Stomach (tissue), 9 donors: ENCODE measurements around the gene CDV3. TPM values are rescaled to one million over a fixed set of nuclear protein-coding genes. Genes with fewer than 3 reads are reported as not detected.

Source experiments
- DNase-seq, 2 donors: peaks; one replicate each; pipeline versions ENCODE4 v3.0.0 to v3.0.0-alpha.2; 2013 to 2019
- H3K27ac ChIP-seq, 5 donors: fragments of 200-600 bp in 4 of 5; sonication (generic) in 4 of 5; one replicate each; pipeline ENCODE4 v1.5.1; 2013 to 2019; ENCODE audit warnings: mild to moderate bottlenecking in 1 of 5, moderate library complexity in 1 of 5
- H3K27me3 ChIP-seq, 3 donors: fragments of 200-600 bp; sonication (generic); one replicate each; pipeline ENCODE4 v1.5.1; 2017 to 2019; ENCODE audit warnings: mixed run types in 1 of 3
- H3K36me3 ChIP-seq, 4 donors: fragments of 200-600 bp; sonication (generic); 1 replicate in 3 of 4; 2 replicates in 1 of 4; pipeline ENCODE4 v1.5.1; 2016 to 2019
- H3K4me1 ChIP-seq, 4 donors: fragments of 200-600 bp; sonication (generic); one replicate each; pipeline ENCODE4 v1.5.1; 2016 to 2019
- H3K4me3 ChIP-seq, 4 donors: fragments of 200-600 bp; sonication (generic) in 3 of 4; one replicate each; pipeline ENCODE4 v1.5.1; 2016 to 2019; ENCODE audit warnings: mild to moderate bottlenecking in 1 of 4
- H3K9me3 ChIP-seq, 4 donors: fragments of 200-600 bp; sonication (generic); one replicate each; pipeline ENCODE4 v1.5.1; 2016 to 2019
- CTCF ChIP-seq, 7 experiments: fragments of 450-650 bp in 4 of 7; fragments of 200-600 bp in 3 of 7; sonication (generic) in 3 of 7; IDR thresholded peaks; one replicate each; pipeline ENCODE4 v1.5.1; 2016 to 2019; ENCODE audit warnings: antibody characterized with exemption in 7 of 7, control low read depth in 2 of 7, mild to moderate bottlenecking in 1 of 7
- EP300 ChIP-seq: sonication (generic); formaldehyde crosslinking; IDR thresholded peaks from one replicate; pipeline ENCODE4 v1.6.1; 2017; ENCODE audit warnings: antibody characterized with exemption
- POLR2A ChIP-seq, 4 donors: fragments of 450-650 bp; IDR thresholded peaks; one replicate each; pipeline ENCODE4 v1.6.1; 2016; ENCODE audit warnings: antibody characterized with exemption in 4 of 4, control low read depth in 2 of 4, mild to moderate bottlenecking in 1 of 4, moderate library complexity in 1 of 4
- POLR2AphosphoS5 ChIP-seq, 3 donors: sonication (generic); formaldehyde crosslinking; IDR thresholded peaks; one replicate each; pipeline ENCODE4 v1.6.1; 2016; ENCODE audit warnings: antibody characterized with exemption in 3 of 3
- WGBS, 5 donors: extraction: QIAGEN DNeasy Blood & Tissue Kit in 3 of 5; methylation state at CpG; one replicate each; pipeline versions ENCODE4 v1.1.5 to v1.1.7; 2013 to 2018; 5-methylcytosine and 5-hydroxymethylcytosine counted together
- intact Hi-C: fragments of 100-400 bp; cut with DNase I; formaldehyde crosslinking; loops from one replicate; pipeline ENCODE4 v1.15.1; 2023; ENCODE audit warnings: low total_unique reads
- polyA plus RNA-seq, 3 donors: library from polyadenylated mRNA; stranded (reverse); fragments of 200-250 nt; gene quantifications; one replicate each; pipeline ENCODE4 v1.2.3, GENCODE V29; 2013
- total RNA-seq, 5 donors: library from RNA; depleted of rRNA; stranded (reverse); fragments of >200 nt; gene quantifications; one replicate each; pipeline versions ENCODE4 v1.1.0 to v1.2.3, GENCODE V29; 2014 to 2016
- donor health status: healthy with polysubstance abuse.
- donor health status: Bipolar disorder and iron deficiency.
- donor health status: healthy.

The CDV3 gene
- total and polyA plus RNA-seq, 8 donors: 40.3 to 160 (median 68.6) TPM

DNA sequence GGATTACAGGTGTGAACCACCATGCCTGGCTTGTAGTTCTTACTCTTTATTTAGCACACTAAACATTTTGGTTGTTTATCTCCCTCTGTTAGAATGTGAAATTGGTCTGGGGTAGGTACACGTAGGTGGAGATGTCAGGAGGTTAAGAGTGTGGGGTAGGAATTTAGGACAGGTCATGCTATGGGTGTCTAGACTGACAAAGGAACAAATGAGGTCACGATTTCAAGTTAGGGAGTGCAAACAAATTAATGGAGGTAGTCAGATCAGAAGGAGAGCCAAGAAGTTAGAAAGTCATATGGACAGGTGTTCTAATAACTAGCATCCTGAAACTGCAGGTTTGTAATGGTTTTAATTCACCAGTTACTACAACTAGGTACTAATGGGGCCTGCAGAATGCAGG lies 19.8 kb downstream of the CDV3 start:
- intact Hi-C loops: no loop called here
- TF ChIP-seq EP300 (no peak), CTCF (IDR thresholded peaks at IDR 0.05) (no peak), POLR2AphosphoS5 (IDR thresholded peaks at IDR 0.05) (no peak), POLR2A (IDR thresholded peaks at IDR 0.05) (no peak)
- Histone ChIP-seq H3K9me3 (no peaks in the 10 kb centered on the region), H3K27me3 (no peaks in the 10 kb centered on the region), H3K4me3 (no peak overlapping the region), H3K27ac (no peak overlapping the region), H3K4me1 (peaks cover 0 to 9% (median 2%) of the 10 kb centered on the region in 4 donors), H3K36me3 (peaks cover 19 to 22% (median 20%) of the 10 kb centered on the region in 4 donors)
- no peak for DNase-seq
- 68 to 80% (median 71%) methylated on average over 2 of the region's 2 CpGs for WGBS, 5 donors

DNA sequence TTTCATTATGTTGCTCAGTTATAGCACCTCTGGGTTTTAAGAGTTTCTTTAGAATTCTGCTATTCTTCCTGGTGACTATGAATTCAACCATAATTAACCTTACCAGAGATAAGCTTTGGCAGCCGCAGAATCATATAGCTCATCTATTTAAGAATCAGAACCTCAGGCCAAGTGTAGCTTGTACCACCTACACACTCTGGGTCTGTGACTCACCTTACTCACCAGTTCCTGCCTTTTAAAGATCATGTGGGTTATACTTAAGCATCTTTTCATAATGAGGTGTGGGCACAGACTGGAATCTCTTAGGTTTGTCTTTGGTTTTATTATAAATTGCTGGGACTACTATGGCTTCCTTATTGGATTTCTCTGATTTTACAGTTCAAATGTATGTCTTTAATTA lies 21.9 kb downstream of the CDV3 start:
- intact Hi-C loops: no loop called here
- TF ChIP-seq EP300 (no peak), CTCF (IDR thresholded peaks at IDR 0.05) (no peak), POLR2AphosphoS5 (IDR thresholded peaks at IDR 0.05) (no peak), POLR2A (IDR thresholded peaks at IDR 0.05) (no peak)

DNA sequence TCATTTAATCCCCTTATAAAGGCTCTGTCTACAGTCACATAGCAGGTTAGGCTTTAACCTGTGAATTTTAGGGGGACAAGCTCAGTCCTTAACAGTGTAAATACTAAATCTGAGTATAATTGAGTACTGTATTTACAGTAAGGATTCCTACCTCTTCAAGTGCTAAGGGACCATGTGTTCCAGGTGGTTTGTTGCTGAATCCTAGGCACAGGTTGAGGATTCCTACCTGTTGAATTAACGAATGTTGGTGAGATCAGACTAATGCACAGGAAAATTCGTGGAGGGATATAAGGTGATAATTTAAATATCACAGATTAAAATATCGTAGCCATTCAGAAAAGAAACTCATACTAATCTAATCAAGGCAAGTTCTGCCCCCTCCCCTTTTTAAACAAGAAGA lies 24.9 kb downstream of the CDV3 start:
- H3K36me3 ChIP-seq: peaks cover 0 to 26% (median 16%) of the 10 kb centered on the region in 4 donors
- no peak for TF ChIP-seq POLR2A (IDR thresholded peaks at IDR 0.05)
- no peak for TF ChIP-seq EP300
- TF ChIP-seq POLR2AphosphoS5 (IDR thresholded peaks at IDR 0.05): no peak
- no peak for TF ChIP-seq CTCF (IDR thresholded peaks at IDR 0.05)
- H3K4me1 ChIP-seq: no peaks in the 10 kb centered on the region
- 76 to 89% (median 80%) methylated on average over 3 of the region's 3 CpGs for WGBS, 5 donors
- H3K27ac ChIP-seq: no peak overlapping the region
- no peaks in the 10 kb centered on the region for H3K9me3 ChIP-seq
- no peak overlapping the region for H3K4me3 ChIP-seq
- H3K27me3 ChIP-seq: no peaks in the 10 kb centered on the region
- intact Hi-C loops: no loop called here
- no peak for DNase-seq

More for the DNA sequence above, 21.9 kb downstream of the CDV3 start:
- H3K27me3 ChIP-seq: no peaks in the 10 kb centered on the region
- no peak overlapping the region for H3K4me3 ChIP-seq
- H3K9me3 ChIP-seq: no peaks in the 10 kb centered on the region
- H3K4me1 ChIP-seq: no peaks in the 10 kb centered on the region
- DNase-seq: no peak
- 54 to 69% (median 67%) methylated on average over 1 of the region's 1 CpG for WGBS, 5 donors
- no peak overlapping the region for H3K27ac ChIP-seq
- peaks cover 0 to 11% (median 9%) of the 10 kb centered on the region in 4 donors for H3K36me3 ChIP-seq

GRCh38 chr3:133599280-133599679 lies 25.8 kb downstream of the CDV3 start:
- WGBS, 5 donors: 82 to 94% (median 86%) methylated on average over 2 of the region's 2 CpGs
- TF ChIP-seq POLR2AphosphoS5 (IDR thresholded peaks at IDR 0.05) (no peak), POLR2A (IDR thresholded peaks at IDR 0.05) (no peak), CTCF (IDR thresholded peaks at IDR 0.05) (no peak), EP300 (no peak)
- Histone ChIP-seq H3K27me3 (no peaks in the 10 kb centered on the region), H3K36me3 (peaks cover 0 to 30% (median 18%) of the 10 kb centered on the region in 4 donors), H3K9me3 (no peaks in the 10 kb centered on the region), H3K4me1 (no peaks in the 10 kb centered on the region), H3K27ac (no peak overlapping the region), H3K4me3 (no peak overlapping the region)
- DNase-seq: no peak
- intact Hi-C loops: no loop called here
